MCF 10A (cell line): ENCODE results near the gene BRSK1. TPM values are rescaled to one million over a fixed set of nuclear protein-coding genes. Genes with fewer than 3 reads are reported as not detected.

Source experiments
- BruUV-seq: library from RNA; stranded (reverse); fragments of 400-500 nt; replicated peaks from 2 replicates; lab custom pipeline; 2021; lab: Mats Ljungman, UMichigan
- CTCF ChIA-PET: fragments of 300-600 bp; sonication (Branson Sonifier 250); formaldehyde crosslinking; extraction: SDS; loops from one replicate; lab custom pipeline; 2021; ENCODE audit warnings: antibody characterized with exemption, inconsistent platforms; lab: Yijun Ruan, JAX
- POLR2A ChIA-PET: fragments of 300-600, 350-650 bp; sonication (Branson Sonifier 250); formaldehyde crosslinking; extraction: SDS; loops from one replicate; lab custom pipeline; 2020; ENCODE audit warnings: antibody characterized with exemption, inconsistent platforms; lab: Yijun Ruan, JAX
- DNase-seq: peaks from one replicate; pipeline ENCODE4 v3.0.0-alpha.2; 2018; ENCODE audit not compliant: unreplicated experiment
- H3K27ac Mint-ChIP-seq: one replicate; pipeline ENCODE4 v1.8.0; 2022; ENCODE audit warnings: mild to moderate bottlenecking, low read depth, mixed read lengths; ENCODE audit not compliant: unreplicated experiment
- H3K27me3 Mint-ChIP-seq: one replicate; pipeline ENCODE4 v1.8.0; 2022; ENCODE audit warnings: mixed read lengths; ENCODE audit not compliant: insufficient read depth, unreplicated experiment
- H3K36me3 Mint-ChIP-seq: one replicate; pipeline ENCODE4 v1.8.0; 2022; ENCODE audit warnings: mild to moderate bottlenecking, moderate library complexity, mixed read lengths; ENCODE audit not compliant: insufficient read depth, unreplicated experiment
- H3K4me1 Mint-ChIP-seq: one replicate; pipeline ENCODE4 v1.8.0; 2022; ENCODE audit warnings: mixed read lengths; ENCODE audit not compliant: insufficient read depth, unreplicated experiment
- H3K4me3 Mint-ChIP-seq: one replicate; pipeline ENCODE4 v1.8.0; 2022; ENCODE audit warnings: mild to moderate bottlenecking, moderate library complexity, mixed read lengths; ENCODE audit not compliant: unreplicated experiment
- H3K9me3 Mint-ChIP-seq: one replicate; pipeline ENCODE4 v1.8.0; 2022; ENCODE audit warnings: mixed read lengths; ENCODE audit not compliant: unreplicated experiment
- CTCF ChIP-seq: fragments of 200-600 bp; IDR thresholded peaks from one replicate; pipeline ENCODE4 v1.8.0; 2022; ENCODE audit warnings: antibody characterized with exemption, mild to moderate bottlenecking; ENCODE audit not compliant: unreplicated experiment
- intact Hi-C: fragments of 100-400 bp; cut with micrococcal nuclease; formaldehyde crosslinking; loops from 2 replicates; pipeline ENCODE4 v1.14.1; 2022
- total RNA-seq: library from RNA; stranded (reverse); gene quantifications from 2 replicates; pipeline ENCODE4 v1.2.3, GENCODE V29; 2022

Gene BRSK1
- total RNA-seq, 1 experiment from 2014 or later: 5.1 TPM

GRCh38 chr19:55315956-55316525 is 32.2 kb downstream of the BRSK1 start:
- Mint-ChIP-seq H3K27ac (no peak overlapping the region), H3K9me3 (no peaks in the 10 kb centered on the region), H3K4me1 (no peaks in the 10 kb centered on the region), H3K27me3 (peaks cover 3% of the 10 kb centered on the region), H3K36me3 (no peaks in the 10 kb centered on the region), H3K4me3 (no peak overlapping the region)
- DNase-seq: no peak
- POLR2A ChIA-PET: no interaction called here
- no TSS peak for BruUV-seq
- no peak for TF ChIP-seq CTCF
- intact Hi-C loops: no loop called here
- CTCF ChIA-PET: interaction anchor here (0.9 to 1.3 kb wide), 3 partner anchors 15 to 152 kb away, joined by 3 to 5 read pairs (median 4); no protein-coding TSS in a partner anchor

- BruUV-seq: no TSS peak
- Mint-ChIP-seq H3K27me3 (peaks cover 10% of the 10 kb centered on the region), H3K27ac (no peak overlapping the region), H3K4me3 (no peak overlapping the region), H3K4me1 (no peaks in the 10 kb centered on the region), H3K9me3 (no peaks in the 10 kb centered on the region), H3K36me3 (no peaks in the 10 kb centered on the region)
- ChIA-PET CTCF (interaction anchor here (0.8 to 7.6 kb wide), 4 partner anchors 15 to 66 kb away, joined by 3 to 58 read pairs (median 4); no protein-coding TSS in a partner anchor), POLR2A (no interaction called here)
- TF ChIP-seq CTCF: no peak
- no peak for DNase-seq
- intact Hi-C loops: no loop called here
Observed at GRCh38 chr19:55316646-55317045, 32.8 kb downstream of the BRSK1 start.

- Mint-ChIP-seq H3K27ac (no peak overlapping the region), H3K4me1 (peaks cover 6% of the 10 kb centered on the region), H3K9me3 (no peaks in the 10 kb centered on the region), H3K4me3 (no peak overlapping the region), H3K36me3 (no peaks in the 10 kb centered on the region), H3K27me3 (peaks cover 27% of the 10 kb centered on the region)
- no peak for DNase-seq
- CTCF ChIA-PET: interaction anchor here (0.6 to 7.6 kb wide), 3 partner anchors 18 to 225 kb away, joined by 3 to 58 read pairs (median 6); no protein-coding TSS in a partner anchor
- no TSS peak for BruUV-seq
- POLR2A ChIA-PET: no interaction called here
- no peak for TF ChIP-seq CTCF
- intact Hi-C loops: no loop called here
Observed at GRCh38 chr19:55319785-55320184, 36.0 kb downstream of the BRSK1 start.

- Mint-ChIP-seq H3K4me3 (no peak overlapping the region), H3K9me3 (no peaks in the 10 kb centered on the region), H3K4me1 (peaks cover 6% of the 10 kb centered on the region), H3K27me3 (peaks cover 27% of the 10 kb centered on the region), H3K36me3 (peaks cover 1% of the 10 kb centered on the region), H3K27ac (no peak overlapping the region)
- ChIA-PET POLR2A (interaction anchor here (1.5 kb wide), 1 partner anchor 19 kb away, joined by 4 read pairs; the partner anchor contains the start of gene KMT5C), CTCF (interaction anchor here (0.6 to 7.6 kb wide), 5 partner anchors 19 to 226 kb away, joined by 3 to 58 read pairs (median 5); no protein-coding TSS in a partner anchor)
- BruUV-seq: no TSS peak
- DNase-seq: no peak
- TF ChIP-seq CTCF: no peak
- intact Hi-C loops: no loop called here
Observed at GRCh38 chr19:55320844-55321419, 37.1 kb downstream of the BRSK1 start.
